HFFc6 (cell line): ENCODE measurements around the gene SLIT3. TPM values are rescaled to one million over a fixed set of nuclear protein-coding genes. Genes with fewer than 3 reads are reported as not detected.

ENCODE experiments used
- DNase-seq: peaks from one replicate; pipeline ENCODE4 v3.0.0-alpha.2; 2018
- H3K27ac Mint-ChIP-seq: 2 replicates; pipeline ENCODE4 v1.8.0; 2020; ENCODE audit warnings: mild to moderate bottlenecking, mixed read lengths
- H3K27me3 Mint-ChIP-seq: 2 replicates; pipeline ENCODE4 v1.8.0; 2021; ENCODE audit warnings: mild to moderate bottlenecking, moderate library complexity, mixed read lengths; ENCODE audit not compliant: insufficient read depth
- H3K36me3 Mint-ChIP-seq: 2 replicates; pipeline ENCODE4 v1.8.0; 2021; ENCODE audit warnings: low read depth, mixed read lengths
- H3K4me1 Mint-ChIP-seq: 2 replicates; pipeline ENCODE4 v1.8.0; 2020; ENCODE audit warnings: low read depth, mixed read lengths
- H3K4me3 Mint-ChIP-seq: 2 replicates; pipeline ENCODE4 v1.8.0; 2020; ENCODE audit warnings: mild to moderate bottlenecking, moderate library complexity, mixed read lengths
- H3K9me3 Mint-ChIP-seq: 2 replicates; pipeline ENCODE4 v1.8.0; 2020; ENCODE audit warnings: mild to moderate bottlenecking, mixed read lengths
- CTCF ChIP-seq: fragments of 200-600 bp; sonication (generic); IDR thresholded peaks from 2 replicates; pipeline ENCODE4 v1.5.0; 2021; ENCODE audit warnings: antibody characterized with exemption, mild to moderate bottlenecking
- total RNA-seq, 6 experiments: library from RNA; stranded (reverse); fragmentation: NEBNext Ultra II Directional; extraction: Animal tissue kit (Norgen Biotek cat#: 25700); gene quantifications; 2 replicates in 1 of 6; 3 replicates in 5 of 6; pipeline ENCODE4 v1.2.3, GENCODE V29; 2021

SLIT3 gene
- total RNA-seq, 6 experiments from 2014 or later = 4.2 to 8.3 (median 7.1) TPM

GRCh38 chr5:168668078-168668477 lies 632.9 kb downstream of the SLIT3 start:
- Mint-ChIP-seq H3K4me3 (no peak overlapping the region), H3K4me1 (no peaks in the 10 kb centered on the region), H3K27me3 (peaks cover 4% of the 10 kb centered on the region), H3K27ac (no peak overlapping the region), H3K9me3 (no peaks in the 10 kb centered on the region), H3K36me3 (no peaks in the 10 kb centered on the region)
- no peak for TF ChIP-seq CTCF
- DNase-seq = no peak

- TF ChIP-seq CTCF = no peak
- Mint-ChIP-seq H3K4me1 (no peaks in the 10 kb centered on the region), H3K4me3 (no peak overlapping the region)
Observed at GRCh38 chr5:168667301-168667840, 633.6 kb downstream of the SLIT3 start.

GRCh38 chr5:168666356-168666755 lies 634.6 kb downstream of the SLIT3 start:
- Mint-ChIP-seq H3K4me1 (no peaks in the 10 kb centered on the region), H3K27me3 (peaks cover 6% of the 10 kb centered on the region), H3K27ac (no peak overlapping the region), H3K36me3 (no peaks in the 10 kb centered on the region), H3K9me3 (no peaks in the 10 kb centered on the region), H3K4me3 (no peak overlapping the region)
- no peak for TF ChIP-seq CTCF
- DNase-seq = no peak

More at GRCh38 chr5:168667301-168667840, 633.6 kb downstream of the SLIT3 start:
- no peak for DNase-seq
- Mint-ChIP-seq H3K9me3 (no peaks in the 10 kb centered on the region), H3K36me3 (no peaks in the 10 kb centered on the region), H3K27me3 (peaks cover 6% of the 10 kb centered on the region), H3K27ac (no peak overlapping the region)

GRCh38 chr5:168663276-168664004 lies 637.5 kb downstream of the SLIT3 start:
- Mint-ChIP-seq H3K4me1 (no peaks in the 10 kb centered on the region), H3K27me3 (peaks cover 6% of the 10 kb centered on the region), H3K4me3 (no peak overlapping the region), H3K27ac (no peak overlapping the region), H3K9me3 (no peaks in the 10 kb centered on the region), H3K36me3 (no peaks in the 10 kb centered on the region)
- no peak for TF ChIP-seq CTCF
- no peak for DNase-seq

- Mint-ChIP-seq H3K4me1 (no peaks in the 10 kb centered on the region), H3K36me3 (no peaks in the 10 kb centered on the region)
- no peak for DNase-seq
Observed at GRCh38 chr5:168661593-168662485, 639.1 kb downstream of the SLIT3 start.

More at GRCh38 chr5:168661593-168662485, 639.1 kb downstream of the SLIT3 start:
- Mint-ChIP-seq H3K9me3 (no peaks in the 10 kb centered on the region), H3K27ac (no peak overlapping the region), H3K4me3 (no peak overlapping the region), H3K27me3 (peaks cover 4% of the 10 kb centered on the region; the same call in 1 of the 2 replicates)
- TF ChIP-seq CTCF = no peak
